ENCODE data around the gene CCDC136.

DNA sequence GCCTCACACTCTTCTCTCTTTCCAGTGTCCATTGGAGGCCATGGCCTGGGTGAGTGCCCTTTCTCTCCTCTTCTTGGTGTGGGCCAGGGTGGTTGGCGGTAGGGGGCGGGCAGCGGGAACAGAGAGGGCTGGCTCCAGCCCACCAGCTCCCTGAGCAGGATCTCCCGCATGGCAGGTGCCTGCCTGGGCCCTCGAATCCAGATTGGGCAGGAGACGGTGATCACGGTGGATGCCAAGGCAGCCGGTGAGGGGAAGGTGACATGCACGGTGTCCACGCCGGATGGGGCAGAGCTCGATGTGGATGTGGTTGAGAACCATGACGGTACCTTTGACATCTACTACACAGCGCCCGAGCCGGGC lies 57.4 kb downstream of the CCDC136 start:
- TF ChIP-seq SUZ12 (IDR thresholded peaks at IDR 0.05; ENCODE audit: extremely low read depth, insufficient read depth, insufficient read length) (no peak), ZNF274 (IDR thresholded peaks at IDR 0.05; ENCODE audit: low read depth, low read length) (no peak)
